HepG2 (cell line): ENCODE results near the gene CLEC2B. TPM values are rescaled to one million over a fixed set of nuclear protein-coding genes. Genes with fewer than 3 reads are reported as not detected.

Source experiments
- ATAC-seq: fragments of 200-7000 bp; cut with Tn5 transposase; 3 replicates; pipeline ENCODE4 v1.9.1; 2020; ENCODE audit warnings: mild to moderate bottlenecking, moderate library complexity
- BruUV-seq: library from RNA; stranded (reverse); fragments of 400-500 nt; replicated peaks from 2 replicates; lab custom pipeline; 2021; lab: Mats Ljungman, UMichigan
- CTCF ChIA-PET: fragments of 300-600 bp; formaldehyde crosslinking; extraction: SDS; loops from one replicate; lab custom pipeline; 2021; ENCODE audit warnings: low total read pairs, inconsistent platforms, low intra/inter-chr PET ratio; lab: Yijun Ruan, JAX
- POLR2A ChIA-PET: fragments of 350-600 bp; sonication (Branson Sonifier 250); formaldehyde crosslinking; loops from one replicate; lab custom pipeline; 2020; ENCODE audit warnings: antibody characterized with exemption, inconsistent platforms; lab: Yijun Ruan, JAX
- DNase-seq: peaks from one replicate; pipeline ENCODE4 v3.0.0-alpha.2; 2015; ENCODE audit warnings: low spot score
- FAIRE-seq: peaks from 3 replicates; lab custom pipeline; 2011; peaks lifted over from hg19 to GRCh38; lab: Jason Lieb, UNC
- H2AFZ ChIP-seq: one replicate; pipeline ENCODE4 v1.6.1; 2011; ENCODE audit warnings: low read length, inconsistent platforms
- H3K27ac ChIP-seq: fragments of 300-600 bp; 3 replicates; pipeline ENCODE4 v1.8.0; 2011; ENCODE audit warnings: mixed run types, mild to moderate bottlenecking, mixed read lengths, low read length, inconsistent platforms; ENCODE audit not compliant: insufficient read depth; ENCODE audit errors: extremely low read length
- H3K27me3 ChIP-seq, 2 experiments: fragments of 200-600 bp in 1 of 2; 2 replicates in 1 of 2; 3 replicates in 1 of 2; pipeline versions ENCODE4 v1.6.0 to v1.8.0; 2011; ENCODE audit warnings: low read length in 2 of 2, mild to moderate bottlenecking in 2 of 2, moderate library complexity in 2 of 2, inconsistent platforms in 1 of 2; ENCODE audit not compliant: insufficient read depth in 2 of 2, control insufficient read depth in 1 of 2
- H3K36me3 ChIP-seq, 2 experiments: fragments of 200-600 bp in 1 of 2; replicated peaks in 1 of 2; 2 replicates in 1 of 2; 3 replicates in 1 of 2; pipeline versions ENCODE4 v1.5.1 to v1.8.0; 2011; ENCODE audit warnings: low read length in 2 of 2, inconsistent platforms in 1 of 2; ENCODE audit not compliant: insufficient read depth in 2 of 2, control insufficient read depth in 1 of 2
- H3K4me1 ChIP-seq: 2 replicates; pipeline ENCODE4 v1.5.1; 2012; ENCODE audit warnings: low read length, inconsistent platforms; ENCODE audit not compliant: insufficient read depth
- H3K4me2 ChIP-seq: 2 replicates; pipeline ENCODE4 v1.6.0; 2011; ENCODE audit warnings: low read depth, low read length, inconsistent platforms
- H3K4me3 ChIP-seq, 3 experiments: fragments of 200-600 bp in 1 of 3; sonication (generic), shearing (Covaris generic) in 1 of 3; replicated peaks in 1 of 3; 2 replicates each; pipeline ENCODE4 v1.5.1; 2011 to 2016; ENCODE audit warnings: low read length in 3 of 3, inconsistent platforms in 2 of 3, low read depth in 2 of 3, mild to moderate bottlenecking in 2 of 3, control low read depth in 1 of 3, mixed read lengths in 1 of 3; ENCODE audit not compliant: insufficient read depth in 1 of 3
- H3K79me2 ChIP-seq: one replicate; pipeline ENCODE4 v1.6.1; 2011; ENCODE audit warnings: low read length, inconsistent platforms; ENCODE audit not compliant: insufficient read depth
- H3K9ac ChIP-seq: 2 replicates; pipeline ENCODE4 v1.6.0; 2011; ENCODE audit warnings: mild to moderate bottlenecking, low read depth, low read length, inconsistent platforms; ENCODE audit not compliant: insufficient read depth
- H3K9me3 ChIP-seq: 2 replicates; pipeline ENCODE4 v1.5.1; 2012; ENCODE audit warnings: mild to moderate bottlenecking, low read length
- H4K20me1 ChIP-seq: 2 replicates; pipeline ENCODE4 v1.6.0; 2011; ENCODE audit warnings: inconsistent platforms, mild to moderate bottlenecking, low read length, moderate library complexity; ENCODE audit not compliant: insufficient read depth
- CENPX ChIP-seq: sonication (generic); formaldehyde crosslinking; IDR thresholded peaks from 2 replicates; pipeline ENCODE4 v1.9.0; 2021; ENCODE audit warnings: mild to moderate bottlenecking, missing genetic modification reagents, moderate library complexity
- FOXP4 ChIP-seq: sonication (generic); formaldehyde crosslinking; IDR thresholded peaks from 2 replicates; pipeline ENCODE4 v1.4.0; 2020; ENCODE audit warnings: missing genetic modification reagents
- GPBP1L1 ChIP-seq: sonication (generic); formaldehyde crosslinking; IDR thresholded peaks from 2 replicates; pipeline ENCODE4 v1.5.0; 2020; ENCODE audit warnings: mild to moderate bottlenecking, missing genetic modification reagents
- IRF9 ChIP-seq: sonication (generic); formaldehyde crosslinking; IDR thresholded peaks from 2 replicates; pipeline ENCODE4 v1.8.0; 2022; ENCODE audit warnings: missing genetic modification reagents, mild to moderate bottlenecking, borderline replicate concordance
- IRX3 ChIP-seq: sonication (generic); formaldehyde crosslinking; IDR thresholded peaks from 2 replicates; pipeline ENCODE4 v1.8.1; 2023; ENCODE audit warnings: mild to moderate bottlenecking, low read depth, missing genetic modification reagents, borderline replicate concordance
- KLF11 ChIP-seq: IDR thresholded peaks from 2 replicates; pipeline ENCODE4 v1.6.1; 2016; ENCODE audit warnings: missing compliant biosample characterization
- MED8 ChIP-seq: sonication (generic); formaldehyde crosslinking; IDR thresholded peaks from 2 replicates; pipeline ENCODE4 v1.8.1; 2023; ENCODE audit warnings: mild to moderate bottlenecking, missing genetic modification reagents; ENCODE audit not compliant: insufficient replicate concordance
- MYC ChIP-seq: sonication (generic); formaldehyde crosslinking; IDR thresholded peaks from 2 replicates; pipeline ENCODE4 v1.9.0; 2021; ENCODE audit warnings: missing genetic modification reagents, borderline replicate concordance
- POLR2AphosphoS5 ChIP-seq: IDR thresholded peaks from 2 replicates; pipeline ENCODE4 v1.6.1; 2012; ENCODE audit warnings: low read depth, low read length
- SAFB2 ChIP-seq: sonication (generic); formaldehyde crosslinking; IDR thresholded peaks from 2 replicates; pipeline ENCODE4 v1.5.1; 2020; ENCODE audit warnings: missing genetic modification reagents, low read depth, mild to moderate bottlenecking, borderline replicate concordance
- TRIM24 ChIP-seq: sonication (generic); formaldehyde crosslinking; IDR thresholded peaks from 2 replicates; pipeline ENCODE4 v1.8.0; 2022; ENCODE audit warnings: mild to moderate bottlenecking, missing genetic modification reagents
- ZFAT ChIP-seq: sonication (generic); formaldehyde crosslinking; conservative IDR thresholded peaks from 2 replicates; pipeline ENCODE4 v1.8.1; 2023; ENCODE audit warnings: missing genetic modification reagents, inconsistent platforms
- ZNF34 ChIP-seq: sonication (generic); formaldehyde crosslinking; IDR thresholded peaks from 2 replicates; pipeline ENCODE4 v1.4.0; 2020; ENCODE audit warnings: mild to moderate bottlenecking, missing genetic modification reagents, borderline replicate concordance
- ZNF749 ChIP-seq: sonication (generic); formaldehyde crosslinking; IDR thresholded peaks from 2 replicates; pipeline ENCODE4 v1.8.0; 2022; ENCODE audit warnings: mild to moderate bottlenecking, missing genetic modification reagents, moderate library complexity, borderline replicate concordance
- WGBS: methylation state at CpG from one replicate; pipeline ENCODE4 v1.1.6; 2017; ENCODE audit warnings: low lambda C conversion rate; 5-methylcytosine and 5-hydroxymethylcytosine counted together
- in situ Hi-C: cut with HindIII; loops from 2 replicates; pipeline ENCODE4 v1.10.0; 2017; ENCODE audit warnings: low pct_unique_long_range_greater_than_20kb; ENCODE audit not compliant: extremely low pct_ligation_motif_present
- intact Hi-C: fragments of 100-400 bp; cut with micrococcal nuclease; formaldehyde crosslinking; loops from one replicate; pipeline ENCODE4 v1.10.0; 2022; ENCODE audit not compliant: unreplicated experiment
- polyA plus RNA-seq, 8 experiments: library from polyadenylated mRNA; depleted of rRNA in 3 of 8; stranded (reverse) in 7 of 8; unstranded in 1 of 8; fragments of >200 nt; fragmentation: Illumina TruSeq in 4 of 8; extraction: Trizol in 4 of 8; gene quantifications; 2 replicates each; pipeline versions ENCODE4 v1.2.1 to v1.2.3, GENCODE V29; 2011 to 2016; ENCODE audit warnings: low read depth in 4 of 8, missing spikeins in 1 of 8, mixed read lengths in 1 of 8; ENCODE audit not compliant: insufficient read depth in 1 of 8
- total RNA-seq, 5 experiments: library from RNA; depleted of rRNA; stranded (reverse); fragments of >200 nt; fragmentation: Illumina TruSeq; extraction: Trizol; gene quantifications; 2 replicates each; pipeline ENCODE4 v1.2.3, GENCODE V29; 2016; ENCODE audit warnings: low read depth in 1 of 5

CLEC2B gene
- total and polyA plus RNA-seq, 2 of the 13 experiments (the other 11 are each of a cell fraction or from before 2014, with no cell fraction given): not detected

GRCh38 chr12:9897535-9897934 is 28.4 kb upstream of the CLEC2B start:
- no peak for DNase-seq
- Histone ChIP-seq H3K4me3 (no peak overlapping the region), H3K4me2 (no peak overlapping the region), H3K4me1 (no peaks in the 10 kb centered on the region), H3K27me3 (no peaks in the 10 kb centered on the region), H3K27ac (no peak overlapping the region), H3K9me3 (peaks cover 6% of the 10 kb centered on the region; the same call in 1 of the 2 replicates), H2AFZ (no peak overlapping the region), H3K9ac (no peak overlapping the region), H3K36me3 (no peaks in the 10 kb centered on the region), H4K20me1 (no peaks in the 10 kb centered on the region)
- ATAC-seq: no peak
- intact Hi-C loops: no loop called here
- no peak for FAIRE-seq
- CTCF ChIA-PET: no interaction called here
- BruUV-seq: no TSS peak
- in situ Hi-C loops: no loop called here
- TF ChIP-seq IRF9 (no peak), SAFB2 (CRISPR knock-in tag) (no peak)
- TF ChIP-seq, all 625 proteins: peak for 0
- POLR2A ChIA-PET: no interaction called here
- H3K79me2 ChIP-seq: no peaks in the 10 kb centered on the region
- 35% methylated on average over 6 of the region's 6 CpGs for WGBS

- ATAC-seq (no peak), FAIRE-seq (no peak), DNase-seq (no peak)
- no peaks in the 10 kb centered on the region for H3K4me1 ChIP-seq
- no TSS peak for BruUV-seq
- in situ Hi-C loops: no loop called here
- H4K20me1 ChIP-seq: no peaks in the 10 kb centered on the region
- H3K27ac ChIP-seq: no peak overlapping the region
- H3K4me2 ChIP-seq: no peak overlapping the region
- no peak overlapping the region for H3K9ac ChIP-seq
- ChIA-PET POLR2A (no interaction called here), CTCF (no interaction called here)
- no peaks in the 10 kb centered on the region for H3K36me3 ChIP-seq
- intact Hi-C loops: no loop called here
- H3K4me3 ChIP-seq: no peak overlapping the region
- 31% methylated on average over 6 of the region's 6 CpGs for WGBS
- H2AFZ ChIP-seq: no peak overlapping the region
- H3K9me3 ChIP-seq: no peaks in the 10 kb centered on the region
- H3K27me3 ChIP-seq: no peaks in the 10 kb centered on the region
- no peaks in the 10 kb centered on the region for H3K79me2 ChIP-seq
- no peak for TF ChIP-seq KLF11 (CRISPR knock-in tag)
- TF ChIP-seq ZNF749 (CRISPR knock-in tag): no peak
- TF ChIP-seq POLR2AphosphoS5: no peak
- TF ChIP-seq IRX3 (CRISPR knock-in tag): no peak
- no peak for TF ChIP-seq MYC (CRISPR knock-in tag)
- TF ChIP-seq TRIM24: no peak
- no peak for TF ChIP-seq CENPX
- TF ChIP-seq MED8 (CRISPR knock-in tag): no peak
- no peak for TF ChIP-seq FOXP4 (CRISPR knock-in tag)
- no peak for TF ChIP-seq GPBP1L1
- no peak for TF ChIP-seq ZFAT
- TF ChIP-seq ZNF34 (CRISPR knock-in tag): no peak
Observed at GRCh38 chr12:9895215-9895971, 26.2 kb upstream of the CLEC2B start.
